SJSA1 (cell line): ENCODE measurements around the gene UBE3D. TPM values are rescaled to one million over a fixed set of nuclear protein-coding genes. Genes with fewer than 3 reads are reported as not detected.

Source experiments
- DNase-seq, 2 experiments: peaks; one replicate each; pipeline ENCODE4 v3.0.0-alpha.2; 2015 to 2020; ENCODE audit warnings: low spot score in 2 of 2, low read depth in 1 of 2
- H3K27ac ChIP-seq: fragments of 250-450 bp; sonication (Bioruptor Pico); 2 replicates; pipeline ENCODE4 v1.5.1; 2020; ENCODE audit warnings: mild to moderate bottlenecking, moderate library complexity
- H3K27me3 ChIP-seq: fragments of 250-450 bp; sonication (Bioruptor Pico); replicated peaks from 2 replicates; pipeline ENCODE4 v1.5.1; 2020; ENCODE audit warnings: mild to moderate bottlenecking, moderate library complexity
- H3K36me3 ChIP-seq: fragments of 250-450 bp; sonication (Bioruptor Pico); 2 replicates; pipeline ENCODE4 v1.5.1; 2020; ENCODE audit warnings: mild to moderate bottlenecking
- H3K4me1 ChIP-seq: fragments of 250-450 bp; sonication (Bioruptor Pico); replicated peaks from 2 replicates; pipeline ENCODE4 v1.6.1; 2021; ENCODE audit warnings: mild to moderate bottlenecking
- H3K4me3 ChIP-seq: fragments of 250-450 bp; sonication (Bioruptor Pico); 2 replicates; pipeline ENCODE4 v1.5.1; 2020; ENCODE audit warnings: mild to moderate bottlenecking
- H3K9me3 ChIP-seq: fragments of 250-450 bp; sonication (Bioruptor Pico); replicated peaks from 2 replicates; pipeline ENCODE4 v1.5.1; 2020; ENCODE audit warnings: mild to moderate bottlenecking
- total RNA-seq: library from RNA; depleted of rRNA; stranded (reverse); fragments of >200 nt; shearing (Covaris generic); gene quantifications from 2 replicates; pipeline ENCODE4 v1.2.3, GENCODE V29; 2014

Gene UBE3D
- total RNA-seq, 1 experiment from 2014 or later: 6.9 TPM

DNA sequence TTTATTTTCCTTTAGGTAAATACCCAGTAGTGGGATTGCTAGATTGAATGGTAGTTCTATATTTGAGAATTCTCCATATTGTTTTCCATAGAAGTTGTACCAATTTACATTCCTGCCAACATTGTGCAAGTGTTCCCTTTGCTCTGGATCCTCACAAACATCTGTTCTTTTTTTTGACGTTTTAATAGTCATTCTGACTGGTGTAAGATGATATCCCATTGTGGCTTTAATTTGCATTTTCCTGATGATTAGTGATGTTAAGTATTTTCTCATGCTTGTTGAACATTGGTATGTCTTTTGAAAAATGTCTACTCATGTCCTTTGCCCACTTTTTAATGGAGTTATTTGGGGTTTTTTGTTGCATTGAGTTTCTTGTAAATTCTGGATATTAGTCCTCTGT lies 85.6 kb downstream of the UBE3D start:
- no peak overlapping the region for H3K4me3 ChIP-seq
- no peaks in the 10 kb centered on the region for H3K9me3 ChIP-seq
- H3K27ac ChIP-seq: no peak overlapping the region
- H3K36me3 ChIP-seq: no peaks in the 10 kb centered on the region
- no peaks in the 10 kb centered on the region for H3K4me1 ChIP-seq
- no peak for DNase-seq
- no peaks in the 10 kb centered on the region for H3K27me3 ChIP-seq

DNA sequence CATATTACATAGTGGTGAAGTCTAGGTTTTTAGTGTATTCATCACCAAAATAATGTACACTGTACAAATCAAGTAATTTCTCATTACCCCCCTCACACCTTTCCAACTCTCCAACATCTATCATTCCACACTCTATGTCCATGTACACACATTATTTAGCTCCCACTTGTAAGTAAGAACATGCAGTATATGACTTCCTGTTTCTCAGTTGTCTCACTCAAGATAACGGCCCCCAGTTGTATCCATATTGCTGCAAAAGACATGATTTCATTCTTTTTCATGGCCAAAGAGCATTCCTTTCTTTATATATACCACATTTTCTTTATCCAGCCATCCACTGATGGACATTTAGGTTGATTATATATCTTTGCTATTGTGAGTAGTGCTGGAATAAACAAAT lies 86.0 kb downstream of the UBE3D start:
- no peaks in the 10 kb centered on the region for H3K36me3 ChIP-seq
- H3K4me1 ChIP-seq: no peaks in the 10 kb centered on the region
- no peak for DNase-seq
- H3K4me3 ChIP-seq: no peak overlapping the region
- no peaks in the 10 kb centered on the region for H3K27me3 ChIP-seq
- no peaks in the 10 kb centered on the region for H3K9me3 ChIP-seq
- H3K27ac ChIP-seq: no peak overlapping the region

GRCh38 chr6:82978362-82978945 lies 87.2 kb downstream of the UBE3D start:
- no peaks in the 10 kb centered on the region for H3K9me3 ChIP-seq
- DNase-seq: no peak
- H3K4me1 ChIP-seq: no peaks in the 10 kb centered on the region
- no peak overlapping the region for H3K4me3 ChIP-seq
- no peaks in the 10 kb centered on the region for H3K36me3 ChIP-seq
- no peak overlapping the region for H3K27ac ChIP-seq
- H3K27me3 ChIP-seq: no peaks in the 10 kb centered on the region

GRCh38 chr6:82976179-82976578 lies 89.5 kb downstream of the UBE3D start:
- Histone ChIP-seq H3K4me1 (no peaks in the 10 kb centered on the region), H3K4me3 (no peak overlapping the region), H3K9me3 (no peaks in the 10 kb centered on the region), H3K27me3 (no peaks in the 10 kb centered on the region), H3K36me3 (no peaks in the 10 kb centered on the region), H3K27ac (no peak overlapping the region)
- DNase-seq: no peak

DNA sequence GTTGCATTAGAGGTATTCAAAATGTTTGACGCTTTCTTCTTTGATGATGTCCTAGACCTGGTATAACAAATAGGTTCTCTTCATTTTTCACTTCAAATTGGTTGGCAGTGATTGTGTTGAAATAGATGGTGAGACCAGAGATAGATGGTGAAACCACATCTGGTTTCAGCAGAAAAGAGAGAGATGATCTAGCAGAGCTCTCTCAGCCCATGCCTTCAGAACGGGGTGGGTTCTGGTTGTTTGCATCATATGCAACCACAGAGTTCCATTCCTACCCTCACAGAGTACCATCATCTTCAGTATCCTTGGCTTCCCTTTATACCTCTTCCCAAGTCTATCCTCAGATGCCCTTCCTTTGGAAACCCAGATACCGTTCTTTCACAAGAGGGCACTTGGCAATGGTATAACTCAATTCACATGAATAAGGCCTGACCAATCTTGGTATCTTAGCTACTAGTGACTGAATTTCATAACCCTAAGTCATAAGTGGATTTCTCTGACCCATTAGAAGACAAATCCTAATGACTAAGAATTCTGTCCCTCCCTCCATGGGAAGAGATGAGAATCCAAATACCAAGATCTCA lies 93.7 kb downstream of the UBE3D start:
- Histone ChIP-seq H3K4me1 (no peaks in the 10 kb centered on the region), H3K36me3 (no peaks in the 10 kb centered on the region), H3K9me3 (no peaks in the 10 kb centered on the region), H3K27ac (no peak overlapping the region), H3K27me3 (no peaks in the 10 kb centered on the region), H3K4me3 (no peak overlapping the region)
- no peak for DNase-seq

GRCh38 chr6:82970839-82971238 lies 94.8 kb downstream of the UBE3D start:
- no peaks in the 10 kb centered on the region for H3K36me3 ChIP-seq
- H3K27ac ChIP-seq: no peak overlapping the region
- no peaks in the 10 kb centered on the region; the same call in 1 of the 2 replicates for H3K27me3 ChIP-seq
- H3K4me1 ChIP-seq: no peaks in the 10 kb centered on the region
- no peak for DNase-seq
- no peaks in the 10 kb centered on the region for H3K9me3 ChIP-seq
- no peak overlapping the region for H3K4me3 ChIP-seq

- Histone ChIP-seq H3K4me3 (no peak overlapping the region), H3K4me1 (peaks cover under 1% of the 10 kb centered on the region; the same call in 1 of the 2 replicates), H3K9me3 (no peaks in the 10 kb centered on the region), H3K27ac (no peak overlapping the region), H3K27me3 (no peaks in the 10 kb centered on the region; the same call in 1 of the 2 replicates), H3K36me3 (no peaks in the 10 kb centered on the region)
- DNase-seq: no peak
These were observed 96.9 kb downstream of the UBE3D start for GRCh38 chr6:82968708-82969107.

DNA sequence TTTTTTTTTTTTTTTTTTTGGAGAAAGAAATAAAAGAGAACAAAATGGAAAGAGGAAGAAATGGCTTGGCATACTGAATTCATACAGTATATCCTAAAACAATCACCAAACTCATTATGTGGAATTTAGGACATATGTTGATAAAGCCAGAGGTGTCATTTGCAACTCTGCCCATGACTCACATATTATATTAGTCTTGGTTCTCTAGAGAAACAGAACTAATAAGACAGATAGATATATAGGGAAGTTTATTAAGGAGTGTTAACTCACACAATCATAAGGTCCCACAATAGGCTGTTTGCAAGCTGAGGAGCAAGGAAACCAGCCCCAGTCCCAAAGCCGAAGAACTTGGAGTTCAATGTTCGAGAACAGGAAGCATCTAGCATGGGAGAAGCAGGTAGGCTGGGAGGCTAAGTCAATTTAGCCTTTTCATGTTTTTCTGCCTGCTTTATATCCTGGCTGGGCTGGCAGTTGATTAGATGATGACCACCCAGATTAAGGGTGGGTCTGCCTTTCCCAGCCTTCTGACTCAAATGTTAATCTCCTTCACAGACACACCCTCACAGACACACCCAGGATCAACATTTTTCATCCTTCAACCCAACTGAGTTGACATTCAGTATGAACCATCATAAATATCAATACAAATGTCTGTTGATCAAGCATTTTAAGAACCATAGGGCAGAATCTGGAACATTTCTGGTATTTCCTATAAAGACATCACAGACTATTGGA lies 102.3 kb downstream of the UBE3D start:
- no peak overlapping the region for H3K27ac ChIP-seq
- H3K4me3 ChIP-seq: no peak overlapping the region
- DNase-seq: no peak
- H3K9me3 ChIP-seq: no peaks in the 10 kb centered on the region
- H3K27me3 ChIP-seq: no peaks in the 10 kb centered on the region; the same call in 1 of the 2 replicates
- H3K4me1 ChIP-seq: peaks cover 5% of the 10 kb centered on the region; the same call in 1 of the 2 replicates
- no peaks in the 10 kb centered on the region for H3K36me3 ChIP-seq

DNA sequence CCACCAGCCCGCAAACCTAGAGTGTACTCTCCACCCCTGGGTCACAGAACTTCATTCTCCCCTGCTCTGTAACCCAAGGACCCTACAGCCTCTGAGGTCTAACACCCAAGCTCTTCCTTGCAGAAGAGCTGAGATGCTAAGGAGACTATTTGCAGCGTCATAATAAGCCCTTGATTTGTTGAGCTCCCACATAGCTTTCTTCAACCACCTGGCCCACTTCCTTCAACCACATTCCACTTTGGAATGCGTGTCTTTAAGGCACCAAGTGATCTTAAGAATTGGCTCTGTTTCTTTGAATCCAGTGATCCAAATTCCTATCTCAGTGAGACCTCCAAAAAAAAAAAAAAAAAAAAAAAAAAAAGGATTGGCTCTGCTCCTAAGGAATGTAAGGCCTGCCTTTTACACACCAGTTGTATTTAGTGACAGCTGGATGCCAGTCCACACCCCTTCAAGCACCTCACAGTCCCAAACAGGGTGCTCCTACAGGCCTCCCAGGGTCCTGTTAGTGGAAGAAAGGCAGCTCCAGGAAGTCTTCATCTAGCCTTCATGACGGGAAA lies 106.2 kb downstream of the UBE3D start:
- DNase-seq: peak in 1 of 2 experiments; percentile 25
- peaks cover 31% of the 10 kb centered on the region for H3K4me1 ChIP-seq
- H3K27me3 ChIP-seq: no peaks in the 10 kb centered on the region
- H3K9me3 ChIP-seq: no peaks in the 10 kb centered on the region
- H3K36me3 ChIP-seq: no peaks in the 10 kb centered on the region
- H3K4me3 ChIP-seq: no peak overlapping the region
- no peak overlapping the region for H3K27ac ChIP-seq

GRCh38 chr6:82958551-82958950 lies 107.1 kb downstream of the UBE3D start:
- Histone ChIP-seq H3K27ac (no peak overlapping the region), H3K4me3 (no peak overlapping the region), H3K4me1 (peaks cover 29% of the 10 kb centered on the region), H3K36me3 (no peaks in the 10 kb centered on the region), H3K27me3 (no peaks in the 10 kb centered on the region), H3K9me3 (no peaks in the 10 kb centered on the region)
- DNase-seq: no peak

DNA sequence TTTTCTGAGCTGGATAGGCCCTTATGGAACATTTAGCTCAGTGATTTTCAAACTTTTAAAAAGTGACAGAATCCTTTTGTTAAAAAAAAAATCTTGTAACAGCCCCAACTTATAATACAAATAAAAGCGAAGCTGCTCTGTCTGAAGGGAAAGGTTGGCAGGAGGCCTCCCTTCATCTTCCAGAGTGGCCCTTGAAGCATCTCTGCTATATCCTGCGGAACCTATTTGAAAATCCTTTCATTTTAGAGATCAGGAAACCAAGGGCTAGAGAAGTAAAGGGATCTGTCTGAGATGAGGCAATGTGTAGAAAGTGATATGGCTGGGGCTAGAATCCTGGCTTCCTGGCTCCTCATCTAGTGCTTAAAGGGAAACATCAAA lies 107.8 kb downstream of the UBE3D start:
- H3K4me3 ChIP-seq: no peak overlapping the region
- H3K9me3 ChIP-seq: no peaks in the 10 kb centered on the region
- H3K36me3 ChIP-seq: no peaks in the 10 kb centered on the region
- H3K27ac ChIP-seq: no peak overlapping the region; the same call in 1 of the 2 replicates
- peaks cover 26% of the 10 kb centered on the region for H3K4me1 ChIP-seq
- no peak for DNase-seq
- no peaks in the 10 kb centered on the region for H3K27me3 ChIP-seq

- Histone ChIP-seq H3K36me3 (no peaks in the 10 kb centered on the region), H3K27ac (peak overlapping the region; percentile 80; the same call in 1 of the 2 replicates), H3K4me1 (peaks cover 26% of the 10 kb centered on the region), H3K4me3 (no peak overlapping the region), H3K27me3 (no peaks in the 10 kb centered on the region), H3K9me3 (no peaks in the 10 kb centered on the region)
- DNase-seq: no peak
These were observed 108.3 kb downstream of the UBE3D start for GRCh38 chr6:82957171-82957867.

DNA sequence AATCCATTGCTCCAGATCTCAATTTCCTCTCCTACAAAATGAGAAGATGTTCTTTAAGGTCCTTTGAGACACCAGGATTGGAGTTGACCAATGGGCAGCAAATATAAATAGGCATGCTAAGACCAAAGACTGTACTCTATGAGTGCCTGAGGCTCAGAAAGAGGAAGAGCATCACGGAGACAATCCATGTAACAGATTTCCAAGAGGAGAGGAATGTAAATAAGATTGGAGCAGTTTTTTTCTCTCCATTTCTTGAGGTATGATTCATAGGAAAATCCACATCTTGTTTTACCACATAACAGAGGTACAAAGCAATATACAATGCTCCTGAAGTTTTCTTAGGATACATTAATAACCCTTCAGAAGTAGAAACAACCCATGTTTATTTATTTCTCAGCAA lies 109.8 kb downstream of the UBE3D start:
- Histone ChIP-seq H3K27ac (peak overlapping the region; percentile 80), H3K9me3 (no peaks in the 10 kb centered on the region), H3K4me1 (peaks cover 30% of the 10 kb centered on the region), H3K4me3 (no peak overlapping the region), H3K27me3 (no peaks in the 10 kb centered on the region), H3K36me3 (no peaks in the 10 kb centered on the region)
- peak; percentile 52 to 90 for DNase-seq
